Glomerular endothelial cell (primary cell): ENCODE results near the gene RBFOX2. TPM values are rescaled to one million over a fixed set of nuclear protein-coding genes. Genes with fewer than 3 reads are reported as not detected.
A peak's percentile ranks its signal among the peaks of the same experiment; 100 is the strongest.

Experiments
- DNase-seq: peaks from one replicate; pipeline ENCODE4 v3.0.0-alpha.2; 2011; ENCODE audit warnings: low read depth, low spot score; ENCODE audit errors: extremely low read depth
- total RNA-seq: library from RNA; depleted of rRNA; stranded (reverse); fragments of >200 nt; gene quantifications from 2 replicates; pipeline ENCODE4 v1.2.3, GENCODE V29; 2015

RBFOX2 gene
- total RNA-seq, 1 donor from 2014 or later, result 121 TPM

GRCh38 chr22:35947794-35948425 is 80.7 kb downstream of the RBFOX2 start:
- no peak for DNase-seq

- DNase-seq, result no peak
Observed at GRCh38 chr22:35944458-35944857, 84.2 kb downstream of the RBFOX2 start.

- no peak for DNase-seq
Observed at GRCh38 chr22:35940166-35940565, 88.5 kb downstream of the RBFOX2 start.

DNA sequence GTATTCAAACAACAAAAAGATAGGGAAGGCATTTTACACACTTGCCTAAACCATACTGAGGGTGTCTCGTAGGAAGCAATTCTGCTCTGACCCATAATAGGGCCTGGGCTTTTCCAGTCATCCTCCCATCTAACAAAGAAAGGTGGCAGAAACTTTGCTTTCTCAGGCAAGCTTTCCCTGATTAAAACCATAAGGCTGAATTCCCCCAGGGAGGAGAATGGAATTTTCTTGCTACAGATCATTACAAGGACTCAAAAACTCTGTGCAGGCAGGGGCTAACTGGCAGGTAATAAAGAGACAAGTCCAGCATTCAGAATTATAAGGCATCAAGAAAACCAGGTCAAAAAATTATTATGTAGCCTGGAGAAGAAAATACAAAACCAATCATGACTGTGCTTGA is 90.4 kb downstream of the RBFOX2 start:
- no peak for DNase-seq

GRCh38 chr22:35930933-35931332 is 97.7 kb downstream of the RBFOX2 start:
- peak; percentile 57 for DNase-seq

DNA sequence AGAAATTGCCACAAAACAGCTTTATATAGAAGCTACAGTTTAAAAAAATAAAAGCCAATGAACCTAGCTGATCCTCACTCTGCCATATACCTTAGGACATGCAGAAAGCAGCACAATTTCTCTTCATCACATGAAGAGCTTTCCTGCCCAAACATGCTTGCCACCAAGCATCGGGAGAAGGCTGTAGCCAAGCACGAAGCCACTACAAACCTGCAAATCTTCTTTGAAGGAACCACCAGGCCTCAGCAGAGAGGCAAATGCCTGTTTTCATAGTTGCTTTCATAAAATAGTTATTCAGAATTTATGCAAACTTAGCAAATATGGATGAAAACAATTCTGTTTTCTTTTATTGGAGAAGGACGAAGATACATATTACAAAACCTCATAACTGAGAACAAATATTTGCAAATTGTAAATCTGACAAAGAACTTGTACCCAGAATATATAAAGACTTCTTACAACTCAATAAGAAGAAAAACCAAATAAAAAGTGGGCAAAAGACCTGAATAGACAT is 100.3 kb downstream of the RBFOX2 start:
- no peak for DNase-seq

DNA sequence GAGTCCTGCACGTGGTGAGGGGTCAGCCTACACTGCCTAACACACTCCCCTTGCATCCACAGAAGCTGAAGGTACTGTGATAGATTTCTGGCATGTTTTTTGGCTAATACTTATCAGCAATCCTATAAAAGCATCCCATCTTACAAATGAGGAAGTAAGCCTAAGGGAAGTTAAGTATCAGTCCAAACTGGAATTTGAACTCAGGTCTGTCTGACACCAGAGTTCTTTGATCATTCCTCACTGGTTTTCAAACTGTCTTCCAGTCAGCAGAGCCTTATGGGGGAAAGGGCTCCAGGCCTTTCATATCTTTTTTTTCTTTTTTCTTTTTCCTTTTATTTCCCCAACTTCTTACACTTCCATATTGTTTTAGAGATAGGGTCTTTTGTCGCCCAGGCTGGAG is 105.6 kb downstream of the RBFOX2 start:
- DNase-seq, result no peak

DNA sequence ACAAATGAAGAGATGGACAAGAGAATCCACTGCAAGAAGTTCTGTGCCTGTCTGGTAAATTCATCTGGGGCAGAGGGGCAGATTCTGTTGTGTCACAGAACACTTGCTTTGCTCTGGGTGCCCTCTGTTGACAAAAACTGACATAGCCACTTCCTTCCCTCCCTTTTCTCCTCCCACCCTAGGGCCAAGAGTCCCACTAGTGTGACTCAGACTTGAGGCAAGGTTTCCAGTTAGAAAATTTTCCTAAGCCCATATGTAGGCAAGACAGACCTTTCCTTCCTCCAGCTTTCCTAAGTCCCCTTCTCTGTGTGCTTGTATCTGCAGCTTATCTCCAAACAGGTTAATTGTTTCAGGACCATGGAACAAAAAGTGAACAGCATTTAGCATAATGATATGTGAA is 106.8 kb downstream of the RBFOX2 start:
- peak; percentile 68 for DNase-seq

DNA sequence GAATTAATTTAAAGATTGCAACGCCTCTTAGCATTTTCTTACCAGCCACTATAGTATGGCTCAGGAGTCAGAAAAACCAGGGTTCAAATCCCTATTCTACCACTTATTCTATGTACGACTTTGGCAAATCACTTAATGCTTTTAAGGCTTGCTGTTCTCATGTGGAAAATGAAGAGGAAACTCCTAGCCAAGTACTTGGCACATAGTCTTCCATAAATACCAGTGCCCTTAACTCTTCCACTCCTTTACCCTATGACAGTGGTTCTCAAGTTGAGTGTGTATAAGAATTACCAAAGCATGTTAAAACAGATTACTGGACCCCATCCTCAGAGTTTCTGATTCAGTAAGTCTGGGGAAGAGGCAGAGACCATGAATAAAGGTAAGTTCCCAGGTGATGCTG is 107.6 kb downstream of the RBFOX2 start:
- no peak for DNase-seq

- DNase-seq, result no peak
Observed at GRCh38 chr22:35919002-35919542, 109.6 kb downstream of the RBFOX2 start.

GRCh38 chr22:35918456-35918855 is 110.2 kb downstream of the RBFOX2 start:
- DNase-seq, result no peak

DNA sequence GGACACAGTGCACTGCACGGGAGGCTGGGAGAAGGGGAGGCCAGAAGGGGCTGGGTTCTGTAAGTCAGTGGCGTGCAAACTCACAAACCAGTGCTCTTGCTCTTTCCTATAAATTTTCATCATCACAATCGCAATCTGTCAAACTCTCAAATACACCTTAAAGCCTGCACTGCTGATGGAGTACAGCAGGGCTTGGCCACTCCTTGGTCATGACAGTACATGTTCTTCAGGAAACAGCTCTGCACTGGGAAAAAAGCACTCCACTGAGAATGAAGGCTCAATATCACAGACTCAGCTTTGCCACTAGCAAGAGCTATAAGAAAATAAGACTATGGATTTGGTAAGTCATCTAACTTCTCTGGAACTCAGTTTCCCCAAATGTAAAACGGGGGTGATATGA is 111.0 kb downstream of the RBFOX2 start:
- DNase-seq, result no peak

DNA sequence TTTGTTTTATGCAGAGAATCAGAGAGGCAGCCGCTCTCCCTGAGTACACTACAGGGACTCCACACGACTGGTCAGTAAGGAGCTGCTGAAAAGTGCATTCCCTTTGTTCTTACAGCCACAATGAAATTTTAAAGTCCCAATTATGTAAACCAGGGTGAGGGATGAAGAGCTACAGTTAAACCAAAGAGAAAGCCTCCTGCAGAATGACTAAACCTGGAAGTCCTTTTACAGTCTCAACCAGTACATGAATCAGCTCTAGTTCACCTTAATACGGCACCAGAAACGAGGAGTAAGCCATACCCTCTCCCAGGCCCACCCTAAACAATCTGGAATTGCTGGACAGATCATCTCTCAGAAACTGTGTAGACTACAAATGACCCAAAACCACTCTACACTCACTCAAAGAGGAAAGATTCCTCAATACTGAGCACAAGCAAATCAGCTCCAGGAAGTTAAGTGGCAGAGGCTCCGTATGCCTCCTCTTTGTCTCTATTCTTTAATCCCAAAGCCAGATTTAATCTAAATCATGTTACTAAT is 113.1 kb downstream of the RBFOX2 start:
- DNase-seq, result no peak

DNA sequence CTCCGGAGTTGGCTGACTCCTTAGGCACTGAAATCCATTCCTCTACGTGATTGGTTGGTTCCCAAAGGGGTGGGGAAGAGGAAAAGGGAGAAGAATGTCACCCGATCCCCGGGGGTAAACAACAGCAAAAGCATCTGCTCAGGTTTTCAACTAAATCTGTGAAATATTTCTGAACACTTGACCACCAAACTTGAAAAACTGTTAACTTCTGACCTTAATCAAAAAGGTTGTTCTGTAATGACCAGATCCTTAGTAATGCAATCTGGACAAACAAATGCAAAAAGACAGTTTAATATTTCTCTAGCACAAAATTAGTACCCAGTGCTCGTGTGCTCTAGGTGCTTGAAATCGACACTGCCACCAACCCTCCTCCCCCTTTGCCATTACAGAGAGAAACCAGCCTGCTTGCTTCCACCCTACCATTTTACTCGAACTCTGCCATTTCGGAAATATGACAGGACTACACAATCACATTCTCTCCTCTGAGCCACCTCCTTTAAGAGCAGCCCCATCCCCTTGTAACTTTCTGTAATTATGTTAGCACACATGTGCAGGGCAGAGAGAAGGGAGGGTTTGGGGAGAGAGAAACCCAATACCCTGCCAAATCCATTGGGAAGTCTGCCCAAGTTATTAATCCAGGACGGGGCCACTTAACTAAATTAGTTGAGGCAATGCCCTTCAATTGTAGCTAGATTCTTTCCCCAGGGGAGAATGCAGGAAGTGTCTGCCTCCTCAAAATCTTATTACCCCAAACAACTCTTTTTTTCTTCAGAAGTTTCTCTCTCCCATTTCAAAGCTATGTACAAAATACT is 113.8 kb downstream of the RBFOX2 start:
- peak; percentile 66 for DNase-seq

DNA sequence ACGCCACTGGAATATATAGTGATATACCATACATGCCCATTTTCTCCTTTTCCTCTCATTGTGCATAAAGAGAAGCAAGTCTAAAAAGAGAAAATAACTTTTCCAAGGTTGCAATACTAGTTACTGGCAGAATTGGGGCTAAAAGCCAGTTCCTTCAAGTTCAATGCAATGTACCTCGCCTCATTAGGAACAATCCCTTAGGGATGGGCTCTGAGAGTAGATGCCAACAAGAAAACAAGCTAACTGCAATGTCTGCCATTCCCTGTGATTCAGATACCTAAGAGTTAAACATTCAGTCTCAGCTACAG is 114.3 kb downstream of the RBFOX2 start:
- DNase-seq, result no peak

GRCh38 chr22:35913925-35914324 is 114.7 kb downstream of the RBFOX2 start:
- DNase-seq, result no peak

DNA sequence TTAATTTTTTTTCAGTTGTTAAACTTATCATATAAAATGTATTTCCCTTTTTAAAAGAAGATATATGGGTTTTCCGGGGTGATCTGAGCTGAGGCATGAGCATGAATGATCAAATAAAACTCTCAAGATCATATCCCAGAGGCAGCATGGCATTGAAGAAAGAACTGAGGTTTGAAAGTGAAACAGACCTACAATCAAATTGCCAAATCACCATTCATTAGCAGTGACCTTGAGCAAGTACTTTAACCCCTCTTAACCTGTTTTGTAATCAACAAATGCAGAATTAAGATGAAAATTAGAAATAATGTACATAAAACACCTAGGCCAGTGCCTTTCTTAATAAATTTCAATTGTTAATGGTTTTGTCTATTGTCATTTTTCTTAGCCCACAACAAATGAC is 116.0 kb downstream of the RBFOX2 start:
- DNase-seq, result no peak

GRCh38 chr22:35911877-35912276 is 116.7 kb downstream of the RBFOX2 start:
- DNase-seq, result no peak

DNA sequence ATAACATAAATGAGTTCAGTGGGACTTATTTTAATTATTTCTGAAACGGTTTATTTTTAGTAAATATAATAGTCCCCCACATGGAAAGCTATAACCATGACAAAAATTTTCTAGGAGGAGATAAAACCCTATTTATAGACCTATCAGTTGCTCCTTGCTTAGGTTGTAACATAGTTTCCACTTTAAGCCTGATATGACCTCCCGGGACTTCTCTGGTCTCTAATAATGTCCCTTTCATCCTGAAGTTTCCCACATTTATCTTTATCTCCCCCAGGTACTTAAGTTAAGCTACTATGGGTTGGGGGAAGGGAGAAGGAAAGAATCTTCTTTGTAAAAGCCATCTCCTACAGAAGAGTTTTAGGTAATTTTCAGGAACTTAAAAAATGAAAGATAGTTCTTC is 117.7 kb downstream of the RBFOX2 start:
- DNase-seq, result no peak

DNA sequence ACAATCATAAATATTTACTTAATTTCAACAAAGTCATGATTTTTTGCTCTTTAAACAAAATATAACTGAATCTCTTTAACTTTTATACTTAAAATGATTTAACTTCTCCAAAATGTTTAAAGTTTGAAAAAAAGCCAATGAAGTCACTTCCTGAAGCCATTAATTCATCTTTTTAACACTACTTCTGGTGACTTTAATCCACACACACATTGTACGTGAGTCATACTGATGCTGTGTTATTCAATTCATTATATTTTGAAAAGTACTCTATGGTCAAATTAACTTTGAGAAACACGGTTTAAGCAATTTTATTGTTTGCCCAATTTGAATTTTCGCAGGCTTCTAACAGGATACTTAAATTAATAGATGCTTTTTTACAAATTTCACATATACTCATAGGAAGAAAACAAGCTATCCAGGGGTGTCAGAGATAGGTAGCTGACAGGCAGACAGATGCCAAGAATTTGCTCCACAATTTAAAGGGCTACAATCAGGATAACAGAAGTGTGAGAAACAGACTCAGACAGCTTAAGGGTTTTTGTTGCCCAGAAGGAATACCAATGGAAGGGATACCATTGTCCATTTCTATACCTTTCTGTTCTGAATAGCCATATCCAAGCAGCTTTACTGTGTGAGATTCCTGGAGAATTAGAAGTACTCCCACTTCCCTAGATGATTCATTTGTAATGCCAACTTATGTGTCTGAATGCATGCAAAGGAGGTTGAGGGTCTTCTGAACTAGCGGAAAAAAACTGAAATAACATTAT is 118.4 kb downstream of the RBFOX2 start:
- no peak for DNase-seq

DNA sequence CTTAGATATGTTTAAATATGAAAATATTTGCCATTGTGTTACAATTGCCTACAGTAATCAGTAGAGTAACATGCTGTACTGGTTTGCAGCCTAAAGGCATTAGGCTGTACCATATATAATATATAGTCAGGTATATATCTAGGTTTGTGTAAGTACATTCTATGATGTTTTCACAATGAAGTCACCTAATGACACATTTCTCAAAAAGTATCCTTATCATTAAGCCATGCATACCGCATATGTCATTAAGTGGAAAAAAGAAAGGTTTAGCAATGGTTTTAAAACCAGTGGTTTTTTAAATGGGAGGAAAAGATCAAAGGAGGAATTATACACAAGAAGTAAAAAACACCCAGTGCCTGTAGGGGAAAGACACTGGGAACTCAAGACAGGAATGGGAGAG is 122.7 kb downstream of the RBFOX2 start:
- no peak for DNase-seq
